ENCODE measurements around the gene GNL1.

The GNL1 gene

GRCh38 chr6:30591008-30591407 is 34.7 kb upstream of the GNL1 start:
- Histone ChIP-seq H3K27ac (ENCODE audit: low read depth, low read length) (no peak overlapping the region), H3K36me3 (ENCODE audit: low read length) (peaks cover 31% of the 10 kb centered on the region), H3F3A (ENCODE audit: insufficient read depth) (peaks cover 15% of the 10 kb centered on the region), H3K9ac (ENCODE audit: low read length) (no peak overlapping the region), H3K27me3 (ENCODE audit: low read length) (no peaks in the 10 kb centered on the region), H3K9me2 (replicated peaks; ENCODE audit: insufficient read depth, low read length) (no peaks in the 10 kb centered on the region), H3K79me2 (ENCODE audit: insufficient read depth, low read length) (0 out of 2 replicates have a peak, but pooled peaks cover 9% of the 10 kb centered on the region), H2AFZ (ENCODE audit: low read depth, low read length, severe bottlenecking) (no peak overlapping the region), H3K4me2 (ENCODE audit: low read depth, low read length, poor library complexity, severe bottlenecking) (no peak overlapping the region), H4K20me1 (ENCODE audit: low read depth, low read length) (no peaks in the 10 kb centered on the region; the same call in 1 of the 2 replicates), H3K9me3 (ENCODE audit: insufficient read depth, low read length) (no peaks in the 10 kb centered on the region), H3K4me3 (ENCODE audit: insufficient read depth, low read length, poor library complexity, severe bottlenecking) (no peak overlapping the region)
- TF ChIP-seq CTCF (IDR thresholded peaks at IDR 0.05; ENCODE audit: insufficient read depth, low read length, poor library complexity, severe bottlenecking) (no peak), EZH2phosphoT487 (conservative IDR thresholded peaks at IDR 0.05; ENCODE audit: low read length) (no peak)

- TF ChIP-seq CTCF (IDR thresholded peaks at IDR 0.05; ENCODE audit: insufficient read depth, low read length, poor library complexity, severe bottlenecking) (no peak), EZH2phosphoT487 (conservative IDR thresholded peaks at IDR 0.05; ENCODE audit: low read length) (no peak)
- Histone ChIP-seq H3K9me2 (replicated peaks; ENCODE audit: insufficient read depth, low read length) (no peaks in the 10 kb centered on the region), H3K9ac (ENCODE audit: low read length) (no peak overlapping the region), H3K4me3 (ENCODE audit: insufficient read depth, low read length, poor library complexity, severe bottlenecking) (no peak overlapping the region), H3K27me3 (ENCODE audit: low read length) (no peaks in the 10 kb centered on the region), H3K4me2 (ENCODE audit: low read depth, low read length, poor library complexity, severe bottlenecking) (no peak overlapping the region), H3K27ac (ENCODE audit: low read depth, low read length) (no peak overlapping the region), H4K20me1 (ENCODE audit: low read depth, low read length) (no peaks in the 10 kb centered on the region; the same call in 1 of the 2 replicates), H3K9me3 (ENCODE audit: insufficient read depth, low read length) (no peaks in the 10 kb centered on the region), H3K36me3 (ENCODE audit: low read length) (peaks cover 34% of the 10 kb centered on the region), H2AFZ (ENCODE audit: low read depth, low read length, severe bottlenecking) (no peak overlapping the region), H3F3A (ENCODE audit: insufficient read depth) (peaks cover 15% of the 10 kb centered on the region), H3K79me2 (ENCODE audit: insufficient read depth, low read length) (0 out of 2 replicates have a peak, but pooled peaks cover 9% of the 10 kb centered on the region)
Measured at GRCh38 chr6:30590509-30590908, 34.2 kb upstream of the GNL1 start.

- Histone ChIP-seq H3K27me3 (ENCODE audit: low read length) (no peaks in the 10 kb centered on the region), H3K9ac (ENCODE audit: low read length) (no peak overlapping the region), H3K27ac (ENCODE audit: low read depth, low read length) (no peak overlapping the region), H3F3A (ENCODE audit: insufficient read depth) (peaks cover 13% of the 10 kb centered on the region), H3K9me3 (ENCODE audit: insufficient read depth, low read length) (no peaks in the 10 kb centered on the region), H3K4me3 (ENCODE audit: insufficient read depth, low read length, poor library complexity, severe bottlenecking) (no peak overlapping the region), H4K20me1 (ENCODE audit: low read depth, low read length) (no peaks in the 10 kb centered on the region; the same call in 1 of the 2 replicates), H3K9me2 (replicated peaks; ENCODE audit: insufficient read depth, low read length) (no peaks in the 10 kb centered on the region), H2AFZ (ENCODE audit: low read depth, low read length, severe bottlenecking) (no peak overlapping the region), H3K79me2 (ENCODE audit: insufficient read depth, low read length) (0 out of 2 replicates have a peak, but pooled peaks cover 9% of the 10 kb centered on the region), H3K4me2 (ENCODE audit: low read depth, low read length, poor library complexity, severe bottlenecking) (no peak overlapping the region), H3K36me3 (ENCODE audit: low read length) (peaks cover 41% of the 10 kb centered on the region)
- TF ChIP-seq CTCF (IDR thresholded peaks at IDR 0.05; ENCODE audit: insufficient read depth, low read length, poor library complexity, severe bottlenecking): no peak
- no peak for TF ChIP-seq EZH2phosphoT487 (conservative IDR thresholded peaks at IDR 0.05; ENCODE audit: low read length)
Measured at GRCh38 chr6:30589754-30590358, 33.6 kb upstream of the GNL1 start.

Measured in SU-DHL-6 (cell line).